Neural crest cell (in vitro differentiated cells): ENCODE measurements around the gene ANO1. TPM values are rescaled to one million over a fixed set of nuclear protein-coding genes. Genes with fewer than 3 reads are reported as not detected.

Source experiments
- DNase-seq: peaks from one replicate; pipeline ENCODE4 v3.0.0; 2021; ENCODE audit warnings: low read depth, mixed read lengths, low spot score
- H3K27ac Mint-ChIP-seq: one replicate; pipeline ENCODE4 v1.8.0; 2021; ENCODE audit warnings: mild to moderate bottlenecking, mixed read lengths; ENCODE audit not compliant: unreplicated experiment
- H3K27me3 Mint-ChIP-seq: 2 replicates; pipeline ENCODE4 v1.8.0; 2021; ENCODE audit warnings: low read depth, mild to moderate bottlenecking, mixed read lengths
- H3K36me3 Mint-ChIP-seq: 2 replicates; pipeline ENCODE4 v1.8.0; 2021; ENCODE audit warnings: low read depth, mild to moderate bottlenecking, mixed read lengths
- H3K4me1 Mint-ChIP-seq: 2 replicates; pipeline ENCODE4 v1.8.0; 2021; ENCODE audit warnings: mixed read lengths
- H3K4me3 Mint-ChIP-seq: one replicate; pipeline ENCODE4 v1.8.0; 2021; ENCODE audit warnings: mild to moderate bottlenecking, mixed read lengths
- H3K9me3 Mint-ChIP-seq: 2 replicates; pipeline ENCODE4 v1.8.0; 2021; ENCODE audit warnings: mixed read lengths
- total RNA-seq: library from RNA; stranded (reverse); gene quantifications from 2 replicates; pipeline ENCODE4 v1.2.1, GENCODE V29; 2021
- TF ChIP-seq, protein P1 (sequence below): fragments of 200-600 bp; sonication (generic); conservative IDR thresholded peaks from 2 replicates; pipeline ENCODE4 v1.5.0; 2021; ENCODE audit warnings: antibody characterized with exemption, mild to moderate bottlenecking

Gene ANO1
- total RNA-seq, 1 donor from 2014 or later: not detected

DNA sequence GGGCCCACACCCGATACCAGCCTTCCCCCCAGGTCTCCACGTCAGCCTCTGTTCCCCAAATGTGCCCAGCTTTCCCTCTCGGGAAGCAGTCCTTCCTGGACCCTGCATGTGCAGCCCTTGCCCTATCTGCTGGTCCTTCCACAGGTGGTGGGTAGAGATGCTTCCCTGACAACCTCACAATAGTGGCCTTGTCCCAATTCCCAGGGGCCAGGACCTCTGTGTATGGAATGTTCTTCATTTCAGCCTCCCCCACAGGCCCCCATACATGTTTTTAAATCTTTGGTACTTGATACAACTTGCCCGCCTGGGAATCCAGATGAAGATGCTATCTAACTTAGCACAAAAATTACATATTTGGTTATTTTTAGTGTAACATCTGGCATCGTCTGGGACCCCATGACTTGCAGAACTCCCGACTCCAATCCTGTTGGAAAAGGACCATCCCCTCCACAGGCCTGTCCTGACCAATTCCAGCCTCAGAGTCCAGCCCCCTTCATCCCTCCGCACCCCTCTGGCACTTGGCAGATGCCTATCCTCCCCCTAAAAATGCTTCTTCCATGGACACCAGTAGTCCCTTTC, 39.5 kb downstream of the ANO1 start:
- peaks cover 21% of the 10 kb centered on the region for H3K27me3 Mint-ChIP-seq
- H3K27ac Mint-ChIP-seq: no peak overlapping the region
- no peak overlapping the region for H3K4me3 Mint-ChIP-seq
- no peaks in the 10 kb centered on the region for H3K4me1 Mint-ChIP-seq
- TF ChIP-seq, protein P1, sequence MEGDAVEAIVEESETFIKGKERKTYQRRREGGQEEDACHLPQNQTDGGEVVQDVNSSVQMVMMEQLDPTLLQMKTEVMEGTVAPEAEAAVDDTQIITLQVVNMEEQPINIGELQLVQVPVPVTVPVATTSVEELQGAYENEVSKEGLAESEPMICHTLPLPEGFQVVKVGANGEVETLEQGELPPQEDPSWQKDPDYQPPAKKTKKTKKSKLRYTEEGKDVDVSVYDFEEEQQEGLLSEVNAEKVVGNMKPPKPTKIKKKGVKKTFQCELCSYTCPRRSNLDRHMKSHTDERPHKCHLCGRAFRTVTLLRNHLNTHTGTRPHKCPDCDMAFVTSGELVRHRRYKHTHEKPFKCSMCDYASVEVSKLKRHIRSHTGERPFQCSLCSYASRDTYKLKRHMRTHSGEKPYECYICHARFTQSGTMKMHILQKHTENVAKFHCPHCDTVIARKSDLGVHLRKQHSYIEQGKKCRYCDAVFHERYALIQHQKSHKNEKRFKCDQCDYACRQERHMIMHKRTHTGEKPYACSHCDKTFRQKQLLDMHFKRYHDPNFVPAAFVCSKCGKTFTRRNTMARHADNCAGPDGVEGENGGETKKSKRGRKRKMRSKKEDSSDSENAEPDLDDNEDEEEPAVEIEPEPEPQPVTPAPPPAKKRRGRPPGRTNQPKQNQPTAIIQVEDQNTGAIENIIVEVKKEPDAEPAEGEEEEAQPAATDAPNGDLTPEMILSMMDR: no peak
- H3K36me3 Mint-ChIP-seq: no peaks in the 10 kb centered on the region
- peaks cover 9% of the 10 kb centered on the region for H3K9me3 Mint-ChIP-seq
- no peak for DNase-seq

DNA sequence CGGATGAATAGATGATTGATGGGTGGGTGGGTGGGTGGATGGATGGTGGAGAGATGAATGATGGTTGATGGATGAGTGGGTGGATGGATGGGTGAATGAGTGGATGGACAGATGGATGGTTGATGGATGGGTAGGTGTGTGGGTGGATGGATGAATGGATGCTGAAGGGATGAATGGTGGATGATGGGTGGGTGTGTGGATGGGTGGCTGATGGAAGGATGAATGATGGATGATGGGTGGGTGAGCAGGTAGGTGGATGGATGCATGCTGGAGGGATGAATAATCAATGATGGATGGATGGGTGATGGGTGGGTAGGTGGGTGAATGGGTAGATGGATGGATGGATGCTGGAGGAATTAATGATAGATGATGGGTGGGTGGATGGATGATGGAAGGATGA, 40.5 kb downstream of the ANO1 start:
- Mint-ChIP-seq H3K36me3 (no peaks in the 10 kb centered on the region), H3K27me3 (peaks cover 23% of the 10 kb centered on the region), H3K4me1 (no peaks in the 10 kb centered on the region), H3K27ac (no peak overlapping the region), H3K4me3 (no peak overlapping the region), H3K9me3 (peaks cover 9% of the 10 kb centered on the region)
- TF ChIP-seq, protein P1: no peak
- DNase-seq: no peak

DNA sequence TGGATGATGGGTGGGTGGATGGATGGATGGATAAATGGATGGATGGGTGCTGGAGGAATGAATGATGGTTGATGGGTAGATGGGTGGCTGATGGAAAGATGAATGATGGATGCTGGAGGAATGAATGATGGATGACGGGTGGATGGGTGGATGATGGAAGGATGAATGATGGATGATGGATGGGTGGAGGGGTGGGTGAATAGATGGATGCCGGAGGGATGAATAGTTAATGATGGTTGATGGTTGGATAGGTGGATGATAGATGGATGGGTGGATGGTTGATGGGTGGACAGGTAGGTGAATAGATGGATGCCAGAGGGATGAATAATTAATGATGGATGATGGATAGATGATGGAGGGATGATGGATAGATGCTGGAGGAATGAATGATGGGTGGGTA, 41.4 kb downstream of the ANO1 start:
- peaks cover 26% of the 10 kb centered on the region for H3K27me3 Mint-ChIP-seq
- no peaks in the 10 kb centered on the region for H3K36me3 Mint-ChIP-seq
- DNase-seq: no peak
- H3K27ac Mint-ChIP-seq: no peak overlapping the region
- H3K9me3 Mint-ChIP-seq: peaks cover 9% of the 10 kb centered on the region
- TF ChIP-seq, protein P1: no peak
- no peaks in the 10 kb centered on the region for H3K4me1 Mint-ChIP-seq
- H3K4me3 Mint-ChIP-seq: no peak overlapping the region

DNA sequence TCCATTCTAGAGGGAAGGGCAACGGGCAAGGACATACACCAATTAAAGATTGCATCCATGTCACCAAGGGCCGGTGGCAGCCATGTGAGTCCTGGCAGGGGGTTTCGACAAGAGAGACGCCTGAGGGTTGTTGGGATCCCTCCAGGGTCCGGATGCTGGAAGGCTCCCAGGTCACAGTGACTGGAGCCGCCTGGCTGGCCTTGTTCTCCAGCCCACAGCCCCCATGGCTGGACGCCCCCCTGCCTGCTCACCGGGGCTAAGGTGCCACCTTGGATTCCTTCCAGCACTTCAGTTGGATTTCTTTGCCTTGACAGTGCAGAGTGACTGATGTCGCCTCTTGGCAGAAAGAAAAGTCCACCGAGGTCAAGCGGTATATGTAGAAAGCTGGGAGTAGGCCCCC, 42.6 kb downstream of the ANO1 start:
- TF ChIP-seq, protein P1: no peak
- Mint-ChIP-seq H3K27ac (no peak overlapping the region), H3K4me3 (no peak overlapping the region), H3K4me1 (no peaks in the 10 kb centered on the region), H3K27me3 (peaks cover 26% of the 10 kb centered on the region), H3K36me3 (no peaks in the 10 kb centered on the region), H3K9me3 (peaks cover 9% of the 10 kb centered on the region)
- no peak for DNase-seq

DNA sequence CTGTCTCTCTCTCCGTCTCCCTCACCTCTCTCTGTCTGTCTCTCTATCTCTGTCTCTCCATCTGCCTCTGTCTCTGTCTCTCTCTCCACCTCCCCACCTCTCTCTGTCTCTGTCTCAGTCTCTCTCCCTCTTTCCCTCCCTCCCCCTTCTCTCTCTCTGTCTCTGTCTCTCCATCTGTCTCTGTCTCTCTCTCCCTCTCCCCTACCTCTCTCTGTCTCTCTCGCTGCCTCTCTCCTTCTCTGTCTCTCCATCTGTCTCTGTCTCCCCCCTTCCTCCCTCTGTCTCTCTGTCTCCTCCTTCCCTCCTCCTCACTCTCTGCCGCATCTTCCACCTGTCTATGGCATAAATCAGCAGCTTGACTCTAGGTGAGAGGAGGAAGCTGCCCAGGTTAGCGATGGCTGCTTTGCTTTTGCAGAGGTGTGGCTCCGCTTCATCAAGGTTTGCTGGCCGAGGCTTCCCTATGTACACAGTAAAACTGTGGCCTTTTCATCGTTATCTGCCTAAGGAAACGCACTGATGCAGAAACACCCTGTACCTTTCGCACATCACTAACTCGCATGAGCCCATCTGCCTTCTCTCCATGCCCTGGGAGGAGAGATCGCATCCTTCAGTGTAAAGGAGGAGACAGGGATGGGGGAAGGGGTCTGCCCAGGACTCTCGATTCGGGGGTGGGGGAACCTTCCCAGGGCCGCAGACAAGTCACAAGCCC, 44.5 kb downstream of the ANO1 start:
- Mint-ChIP-seq H3K4me3 (no peak overlapping the region), H3K27ac (no peak overlapping the region), H3K36me3 (no peaks in the 10 kb centered on the region), H3K27me3 (peaks cover 33% of the 10 kb centered on the region), H3K9me3 (peaks cover 9% of the 10 kb centered on the region), H3K4me1 (no peaks in the 10 kb centered on the region)
- TF ChIP-seq, protein P1: no peak
- no peak for DNase-seq
